ENCODE results near the gene MGRN1.

MGRN1 gene

GRCh38 chr16:4624827-4625559 is 367 bp downstream of the MGRN1 start:
- DNase-seq (ENCODE audit: low spot score), result no peak

DNA sequence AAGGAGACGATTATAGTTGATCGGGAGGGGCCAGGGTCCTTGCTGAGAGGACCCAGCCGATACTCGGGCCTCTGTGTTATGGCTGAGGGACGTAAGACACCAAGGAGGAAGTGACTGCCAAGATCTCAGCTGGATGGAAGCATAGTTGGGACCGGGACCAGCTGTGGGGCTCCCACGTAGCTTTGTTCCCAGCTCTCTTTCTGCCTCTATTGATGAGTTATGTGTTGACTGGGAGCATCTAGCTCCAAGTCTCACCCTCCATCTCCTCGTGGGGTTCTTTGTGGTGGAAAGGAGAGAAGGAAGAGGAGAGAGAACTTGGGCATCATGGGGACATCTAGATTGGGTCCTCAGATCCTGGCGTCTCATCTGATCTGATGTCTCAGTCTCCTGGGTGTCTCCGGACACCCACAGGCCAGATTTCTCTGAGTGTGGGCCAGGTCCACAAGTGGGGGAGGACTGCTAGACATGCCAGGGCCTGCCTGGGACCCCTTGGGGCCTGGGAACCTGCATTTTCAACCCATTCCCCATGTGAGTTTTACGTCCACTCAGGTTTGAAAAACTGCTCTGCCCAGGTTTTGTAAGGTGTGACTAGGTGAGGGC is 1.0 kb downstream of the MGRN1 start:
- DNase-seq (ENCODE audit: low spot score), result no peak

DNA sequence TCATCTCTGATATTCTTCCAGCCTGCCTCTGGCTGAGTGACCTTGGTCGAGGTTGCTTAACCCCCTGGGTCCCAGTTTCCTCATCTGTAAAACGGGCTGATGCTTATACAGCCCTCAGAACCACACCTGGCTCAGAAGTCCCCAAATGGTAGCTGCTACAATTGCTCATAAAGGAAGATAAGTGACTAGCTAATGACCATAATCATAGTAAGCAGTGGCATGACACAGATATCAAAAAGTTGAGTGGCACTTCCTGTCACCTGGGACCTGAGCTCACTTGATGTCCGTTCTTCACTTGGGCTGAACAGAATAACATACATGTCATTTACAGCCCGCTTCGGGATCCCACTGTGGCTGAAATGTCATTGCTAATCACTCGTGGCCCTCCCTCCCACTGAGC is 1.8 kb downstream of the MGRN1 start:
- no peak for DNase-seq (ENCODE audit: low spot score)

GRCh38 chr16:4628283-4628682 is 3.7 kb downstream of the MGRN1 start:
- no peak for DNase-seq (ENCODE audit: low spot score)

DNA sequence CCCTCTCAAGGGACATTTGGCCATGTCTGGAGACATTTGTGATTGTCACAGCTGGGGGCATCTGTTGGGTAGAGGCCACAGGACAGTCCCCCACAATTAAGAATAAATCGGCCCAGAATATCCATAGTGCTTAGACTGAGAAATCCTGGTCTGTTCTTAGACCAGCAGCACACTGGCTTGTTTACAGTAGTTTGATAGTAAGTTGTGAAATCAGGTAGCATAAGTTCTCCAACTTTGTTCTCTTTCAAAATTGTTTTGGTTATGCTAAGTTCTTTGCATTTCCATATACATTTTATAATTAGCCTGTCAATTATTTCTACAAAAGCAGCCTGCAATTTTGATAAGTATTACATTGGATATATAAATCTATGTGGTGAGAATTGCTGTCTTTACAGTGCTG is 6.8 kb downstream of the MGRN1 start:
- no peak for DNase-seq (ENCODE audit: low spot score)

- no peak for DNase-seq (ENCODE audit: low spot score)
Measured at GRCh38 chr16:4633910-4634635, 9.4 kb downstream of the MGRN1 start.

DNA sequence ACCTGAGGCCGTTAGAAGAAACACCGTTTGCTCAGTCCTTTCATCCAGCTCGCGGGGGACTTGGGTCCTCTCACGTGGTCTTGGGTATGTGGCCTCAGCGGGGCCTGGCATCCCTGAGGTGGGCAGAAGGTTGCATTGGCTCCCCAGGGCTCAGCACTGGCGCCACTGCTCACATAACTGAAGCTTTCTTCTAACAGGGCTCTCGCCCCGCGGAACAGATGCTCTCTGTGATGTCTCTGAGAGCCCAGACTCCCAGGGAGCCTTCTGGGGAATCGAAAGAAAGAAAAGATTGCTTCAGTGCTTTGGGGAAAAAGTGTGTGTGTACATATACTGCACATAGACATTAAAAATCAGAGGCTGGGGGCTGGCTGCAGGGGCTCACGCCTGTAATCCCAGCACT is 10.1 kb downstream of the MGRN1 start:
- no peak for DNase-seq (ENCODE audit: low spot score)

- DNase-seq (ENCODE audit: low spot score), result no peak
Measured at GRCh38 chr16:4636196-4636595, 11.6 kb downstream of the MGRN1 start.

- DNase-seq (ENCODE audit: low spot score), result peak; percentile 38
Measured at GRCh38 chr16:4637501-4638166, 13.0 kb downstream of the MGRN1 start.

DNA sequence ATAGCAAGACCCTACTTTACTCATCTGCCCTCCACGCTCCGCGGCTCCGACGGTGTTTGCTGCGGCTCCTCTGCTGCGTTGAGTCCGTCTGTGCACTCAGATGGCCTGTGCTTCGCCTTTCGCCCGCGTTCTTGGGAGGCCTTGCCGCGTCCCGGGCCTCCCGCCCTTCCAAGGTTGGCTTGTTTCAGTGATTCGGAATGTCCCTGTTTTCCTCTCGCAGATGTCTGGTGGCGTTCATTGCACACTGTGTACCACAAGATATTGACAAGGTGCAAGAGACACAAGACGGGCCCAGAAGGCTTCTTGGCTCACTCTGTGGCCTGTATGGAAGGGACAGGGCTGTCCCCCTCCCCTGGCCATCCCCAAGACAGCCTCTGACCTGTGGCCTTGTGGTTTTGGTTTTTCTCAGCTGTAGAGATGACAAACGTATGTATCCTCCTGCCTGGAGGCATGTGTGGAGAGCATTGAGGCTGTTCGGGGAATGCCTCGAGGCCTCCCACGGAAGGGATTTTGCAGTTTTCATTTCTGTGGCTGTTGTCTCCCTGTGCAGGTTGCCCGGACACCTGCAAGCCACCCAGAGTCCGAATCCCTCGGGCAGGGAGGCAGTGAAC is 15.4 kb downstream of the MGRN1 start:
- no peak for DNase-seq (ENCODE audit: low spot score)

DNA sequence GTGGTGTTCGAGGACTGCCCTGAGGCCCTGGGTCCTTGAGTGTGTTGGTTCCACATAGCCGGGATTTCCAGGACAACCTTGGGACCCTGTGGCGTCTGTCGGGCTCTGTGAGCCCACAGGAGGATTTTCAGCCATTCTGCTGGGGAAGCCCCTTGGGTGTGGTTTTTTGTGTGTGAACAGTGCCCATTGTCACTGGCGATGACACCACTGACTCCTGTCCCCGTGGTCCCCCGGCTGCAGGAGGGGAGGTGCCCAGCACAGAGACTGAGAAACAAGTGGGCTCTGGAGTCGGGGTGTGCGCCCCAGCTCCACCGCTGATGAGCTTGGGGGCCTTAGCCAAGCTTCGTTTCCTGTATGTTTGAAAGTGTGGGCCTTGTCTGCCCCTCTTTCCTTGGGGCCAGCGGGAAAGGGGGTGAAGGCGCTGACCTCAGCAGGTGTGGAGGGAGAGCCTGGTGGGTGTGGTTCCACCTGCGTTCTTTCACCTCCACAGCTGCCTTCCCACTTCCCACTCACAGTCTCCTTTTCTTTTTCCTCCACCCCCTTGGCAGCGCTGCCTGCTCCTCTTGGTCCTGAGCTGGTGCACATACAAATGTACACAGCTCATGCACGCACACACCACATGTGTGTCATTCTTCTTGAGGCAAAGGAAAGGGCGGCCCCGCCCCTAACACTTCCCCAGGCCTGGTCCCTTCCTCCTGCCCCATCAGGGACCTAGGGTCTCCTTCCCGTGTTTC is 16.1 kb downstream of the MGRN1 start:
- no peak for DNase-seq (ENCODE audit: low spot score)

DNA sequence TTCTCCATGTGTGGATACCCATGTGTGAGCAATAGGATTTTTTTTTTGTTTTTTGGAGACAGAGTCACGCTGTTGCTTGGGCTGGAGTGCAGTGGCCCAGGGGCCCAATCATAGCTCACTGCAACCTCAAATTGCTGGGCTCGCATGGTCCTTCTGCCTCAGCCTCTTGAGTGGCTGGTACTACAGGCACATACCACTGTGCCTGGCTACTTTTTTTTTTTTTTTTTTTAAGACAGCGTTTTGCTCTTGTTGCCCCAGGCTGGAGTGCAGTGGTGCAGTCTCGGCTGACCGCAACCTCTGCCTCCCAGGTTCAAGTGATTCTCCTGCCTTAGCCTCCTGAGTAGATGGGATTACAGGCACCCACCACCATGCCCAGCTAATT is 16.7 kb downstream of the MGRN1 start:
- DNase-seq (ENCODE audit: low spot score), result no peak

- no peak for DNase-seq (ENCODE audit: low spot score)
Measured at GRCh38 chr16:4641895-4642294, 17.3 kb downstream of the MGRN1 start.

- DNase-seq (ENCODE audit: low spot score), result no peak
Measured at GRCh38 chr16:4646773-4647643, 22.4 kb downstream of the MGRN1 start.

- no peak for DNase-seq (ENCODE audit: low spot score)
Measured at GRCh38 chr16:4647644-4647980, 23.0 kb downstream of the MGRN1 start.

DNA sequence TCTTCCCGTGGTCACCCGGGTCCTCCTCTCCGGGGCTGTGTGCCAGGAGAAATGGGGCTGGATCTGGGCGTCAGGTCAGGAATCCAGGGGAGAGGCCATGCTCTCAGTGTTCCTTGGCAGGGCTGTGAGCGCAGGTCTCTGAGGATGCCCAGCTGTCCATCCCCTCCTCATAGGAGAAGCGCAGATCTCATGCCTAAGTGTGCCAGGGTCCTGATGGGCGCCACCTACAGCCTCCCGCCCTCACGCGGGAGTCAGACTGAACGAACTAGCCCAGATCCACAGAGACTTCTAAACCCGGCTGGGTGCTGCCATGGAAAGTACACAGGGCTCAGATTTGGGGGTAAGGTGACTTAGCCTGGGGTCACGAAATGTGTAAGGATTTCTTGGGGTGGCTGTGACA is 24.3 kb downstream of the MGRN1 start:
- DNase-seq (ENCODE audit: low spot score), result no peak

- DNase-seq (ENCODE audit: low spot score), result no peak
Measured at GRCh38 chr16:4649744-4650442, 25.3 kb downstream of the MGRN1 start.

- peak; percentile 58 for DNase-seq (ENCODE audit: low spot score)
Measured at GRCh38 chr16:4650443-4651074, 25.9 kb downstream of the MGRN1 start.

- no peak for DNase-seq (ENCODE audit: low spot score)
Measured at GRCh38 chr16:4651827-4652226, 27.2 kb downstream of the MGRN1 start.

DNA sequence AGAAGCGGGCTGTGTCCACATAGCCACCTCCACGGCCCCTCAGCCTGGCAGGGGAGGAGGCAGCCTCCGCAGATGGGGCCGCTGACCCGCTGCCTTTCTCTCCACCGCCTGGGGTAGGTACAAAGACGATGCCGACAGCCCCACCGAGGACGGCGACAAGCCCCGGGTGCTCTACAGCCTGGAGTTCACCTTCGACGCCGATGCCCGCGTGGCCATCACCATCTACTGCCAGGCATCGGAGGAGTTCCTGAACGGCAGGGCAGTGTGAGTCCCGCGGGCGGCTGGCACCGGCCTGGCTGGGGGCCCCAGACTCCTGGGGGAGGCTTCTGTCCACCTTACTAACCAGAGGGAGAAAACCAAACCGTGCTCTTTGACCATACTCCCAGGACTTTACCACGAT is 27.9 kb downstream of the MGRN1 start:
- DNase-seq (ENCODE audit: low spot score), result no peak

Data from cerebellar cortex (tissue), 1 donor.